Neural progenitor cell (in vitro differentiated cells): ENCODE measurements around the gene UTS2B. TPM values are rescaled to one million over a fixed set of nuclear protein-coding genes. Genes with fewer than 3 reads are reported as not detected.

Experiments
- DNase-seq: peaks from one replicate; pipeline ENCODE4 v3.0.0-alpha.2; 2016; ENCODE audit warnings: low spot score
- H2AFZ ChIP-seq: fragments of 200-600 bp; sonication (generic); replicated peaks from 2 replicates; pipeline ENCODE4 v1.6.1; 2016; ENCODE audit warnings: antibody characterized with exemption
- H3F3A ChIP-seq: fragments of 200-600 bp; sonication (generic); 2 replicates; pipeline ENCODE4 v1.6.1; 2016; ENCODE audit warnings: antibody characterized with exemption, low read depth
- H3K27ac ChIP-seq: fragments of 200-600 bp; sonication (generic); 2 replicates; pipeline ENCODE4 v1.5.1; 2016; ENCODE audit warnings: mild to moderate bottlenecking
- H3K27me3 ChIP-seq: fragments of 200-600 bp; sonication (generic); 2 replicates; pipeline ENCODE4 v1.6.1; 2016; ENCODE audit warnings: mild to moderate bottlenecking, moderate library complexity
- H3K36me3 ChIP-seq: fragments of 200-600 bp; sonication (generic); 2 replicates; pipeline ENCODE4 v1.5.1; 2016
- H3K4me1 ChIP-seq: fragments of 200-600 bp; sonication (generic); 2 replicates; pipeline ENCODE4 v1.6.1; 2016; ENCODE audit warnings: mixed run types
- H3K4me2 ChIP-seq: fragments of 200-600 bp; sonication (generic); 2 replicates; pipeline ENCODE4 v1.6.1; 2016
- H3K4me3 ChIP-seq: fragments of 200-600 bp; sonication (generic); 2 replicates; pipeline ENCODE4 v1.5.1; 2016
- H3K79me2 ChIP-seq: fragments of 200-600 bp; sonication (generic); 2 replicates; pipeline ENCODE4 v1.6.1; 2016; ENCODE audit warnings: low read depth
- H3K9ac ChIP-seq: fragments of 200-600 bp; sonication (generic); 2 replicates; pipeline ENCODE4 v1.6.1; 2016
- H3K9me3 ChIP-seq: fragments of 200-600 bp; sonication (generic); 2 replicates; pipeline ENCODE4 v1.5.1; 2016; ENCODE audit warnings: low read depth
- H4K20me1 ChIP-seq: fragments of 200-600 bp; sonication (generic); 2 replicates; pipeline ENCODE4 v1.6.1; 2016; ENCODE audit warnings: low read depth
- H3K27ac Mint-ChIP-seq: 3 replicates; pipeline ENCODE4 v1.8.0; 2021; ENCODE audit warnings: mixed read lengths
- H3K27me3 Mint-ChIP-seq: 2 replicates; pipeline ENCODE4 v1.8.0; 2022; ENCODE audit warnings: low read depth, mild to moderate bottlenecking, inconsistent platforms, moderate library complexity, mixed read lengths; ENCODE audit not compliant: insufficient read depth
- H3K36me3 Mint-ChIP-seq: 3 replicates; pipeline ENCODE4 v1.8.0; 2021; ENCODE audit warnings: mixed read lengths
- H3K4me1 Mint-ChIP-seq: 3 replicates; pipeline ENCODE4 v1.8.0; 2021; ENCODE audit warnings: mixed read lengths
- H3K4me3 Mint-ChIP-seq: 3 replicates; pipeline ENCODE4 v1.8.0; 2021; ENCODE audit warnings: mild to moderate bottlenecking, moderate library complexity, mixed read lengths
- H3K9me3 Mint-ChIP-seq: 3 replicates; pipeline ENCODE4 v1.8.0; 2020; ENCODE audit warnings: mixed read lengths
- CTCF ChIP-seq: fragments of 200-600 bp; sonication (generic); IDR thresholded peaks from 2 replicates; pipeline ENCODE4 v1.5.1; 2017; ENCODE audit warnings: antibody characterized with exemption, mild to moderate bottlenecking
- EZH2 ChIP-seq: fragments of 200-600 bp; sonication (generic); IDR thresholded peaks from 2 replicates; pipeline ENCODE4 v1.6.1; 2017; ENCODE audit warnings: antibody characterized with exemption, mild to moderate bottlenecking, moderate library complexity
- EZH2phosphoT487 ChIP-seq: fragments of 200-600 bp; sonication (generic); IDR thresholded peaks from 2 replicates; pipeline ENCODE4 v1.6.1; 2017; ENCODE audit warnings: antibody characterized with exemption
- total RNA-seq: library from RNA; depleted of rRNA; stranded (reverse); fragments of >200 nt; gene quantifications from 2 replicates; pipeline ENCODE4 v1.2.3, GENCODE V29; 2015; ENCODE audit warnings: low replicate concordance

UTS2B gene
- total RNA-seq, 1 donor from 2014 or later, result not detected

GRCh38 chr3:191294291-191294690 lies 36.0 kb downstream of the UTS2B start:
- H3K27ac ChIP-seq, result no peak overlapping the region
- no peaks in the 10 kb centered on the region for H4K20me1 ChIP-seq
- H3K36me3 Mint-ChIP-seq, result no peaks in the 10 kb centered on the region
- DNase-seq, result no peak
- H3K36me3 ChIP-seq, result no peaks in the 10 kb centered on the region
- H3K9ac ChIP-seq, result no peak overlapping the region
- H3K27me3 ChIP-seq, result no peaks in the 10 kb centered on the region
- no peak overlapping the region for H3K4me3 ChIP-seq
- TF ChIP-seq EZH2phosphoT487 (no peak), CTCF (no peak), EZH2 (no peak)
- H3F3A ChIP-seq, result no peaks in the 10 kb centered on the region
- peaks cover 6% of the 10 kb centered on the region for H3K4me1 ChIP-seq
- H3K4me1 Mint-ChIP-seq, result no peaks in the 10 kb centered on the region
- H3K79me2 ChIP-seq, result no peaks in the 10 kb centered on the region
- no peak overlapping the region for H3K27ac Mint-ChIP-seq
- no peak overlapping the region for H3K4me3 Mint-ChIP-seq
- H3K9me3 ChIP-seq, result no peaks in the 10 kb centered on the region
- no peaks in the 10 kb centered on the region for H3K9me3 Mint-ChIP-seq
- H2AFZ ChIP-seq, result no peak overlapping the region
- H3K27me3 Mint-ChIP-seq, result no peaks in the 10 kb centered on the region
- no peak overlapping the region for H3K4me2 ChIP-seq

- H3K4me1 ChIP-seq, result no peaks in the 10 kb centered on the region
- H3K27me3 Mint-ChIP-seq, result no peaks in the 10 kb centered on the region
- no peak overlapping the region for H3K27ac ChIP-seq
- H3K4me3 Mint-ChIP-seq, result no peak overlapping the region
- TF ChIP-seq EZH2, result no peak
- TF ChIP-seq EZH2phosphoT487, result no peak
- TF ChIP-seq CTCF, result no peak
- no peak for DNase-seq
- H3K36me3 Mint-ChIP-seq, result no peaks in the 10 kb centered on the region
- H3K36me3 ChIP-seq, result no peaks in the 10 kb centered on the region
- no peak overlapping the region for H3K4me3 ChIP-seq
- no peaks in the 10 kb centered on the region for H3K9me3 ChIP-seq
- H3K27me3 ChIP-seq, result no peaks in the 10 kb centered on the region
- no peaks in the 10 kb centered on the region for H3F3A ChIP-seq
- no peak overlapping the region for H3K27ac Mint-ChIP-seq
- H3K4me2 ChIP-seq, result no peak overlapping the region
- no peaks in the 10 kb centered on the region for H3K4me1 Mint-ChIP-seq
- H4K20me1 ChIP-seq, result no peaks in the 10 kb centered on the region
- H3K9me3 Mint-ChIP-seq, result no peaks in the 10 kb centered on the region
- no peak overlapping the region for H3K9ac ChIP-seq
- H3K79me2 ChIP-seq, result no peaks in the 10 kb centered on the region
- no peak overlapping the region for H2AFZ ChIP-seq
Observed at GRCh38 chr3:191292243-191293015, 37.9 kb downstream of the UTS2B start.

- Histone ChIP-seq H3K4me3 (no peak overlapping the region), H3K27ac (no peak overlapping the region), H3K36me3 (no peaks in the 10 kb centered on the region), H3K27me3 (no peaks in the 10 kb centered on the region), H3K9me3 (no peaks in the 10 kb centered on the region), H3K4me2 (no peak overlapping the region), H3F3A (no peaks in the 10 kb centered on the region), H4K20me1 (no peaks in the 10 kb centered on the region), H2AFZ (no peak overlapping the region), H3K9ac (no peak overlapping the region), H3K4me1 (no peaks in the 10 kb centered on the region), H3K79me2 (no peaks in the 10 kb centered on the region)
- H3K27me3 Mint-ChIP-seq, result no peaks in the 10 kb centered on the region
- H3K27ac Mint-ChIP-seq, result no peak overlapping the region
- TF ChIP-seq CTCF (no peak), EZH2 (no peak), EZH2phosphoT487 (no peak)
- no peaks in the 10 kb centered on the region for H3K4me1 Mint-ChIP-seq
- H3K4me3 Mint-ChIP-seq, result no peak overlapping the region
- H3K36me3 Mint-ChIP-seq, result no peaks in the 10 kb centered on the region
- H3K9me3 Mint-ChIP-seq, result no peaks in the 10 kb centered on the region
- DNase-seq, result no peak
Observed at GRCh38 chr3:191290311-191291025, 39.9 kb downstream of the UTS2B start.
